Measurements from ENCODE around the gene ANKS4B. TPM values are rescaled to one million over a fixed set of nuclear protein-coding genes. Genes with fewer than 3 reads are reported as not detected.

Gene ANKS4B
- total and polyA plus RNA-seq, 4 donors, result 5.7 to 13.6 (median 8.7) TPM

DNA sequence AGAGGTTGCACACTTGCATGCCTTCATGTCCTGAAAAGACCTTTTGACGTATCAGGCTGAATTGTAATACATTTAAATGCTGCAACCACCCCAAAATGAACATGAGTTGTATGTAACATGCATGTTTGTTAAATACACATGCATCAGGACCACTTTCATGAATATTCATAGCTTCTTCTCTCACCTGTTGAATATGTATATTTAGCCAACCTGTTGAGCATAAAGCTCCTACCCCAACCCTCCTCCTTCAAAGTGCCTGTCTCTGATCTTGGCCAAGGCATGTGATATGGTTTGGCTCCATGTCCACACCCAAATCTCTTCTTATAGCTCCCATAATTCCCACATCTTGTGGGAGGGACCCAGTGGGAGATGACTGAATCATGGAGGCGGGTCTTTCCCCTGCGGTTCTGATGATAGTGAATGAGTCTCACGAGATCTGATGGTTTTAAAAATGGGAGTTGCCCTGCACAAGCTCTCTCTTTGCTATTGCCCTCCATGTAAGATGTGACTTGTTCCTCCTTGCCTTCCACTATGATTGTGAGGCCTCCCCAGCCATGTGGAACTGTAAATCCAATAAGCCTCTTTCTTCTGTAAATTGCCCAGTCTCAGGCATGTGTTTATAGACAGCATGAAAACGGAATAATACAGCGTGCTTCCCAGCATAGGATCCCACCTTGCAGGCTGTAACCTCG lies 48.3 kb downstream of the ANKS4B start:
- H3K4me1 ChIP-seq (ENCODE audit: control insufficient read depth in 4 of 4, insufficient read depth in 4 of 4, low read length in 3 of 4), result peaks cover 6 to 30% (median 20%) of the 10 kb centered on the region in 4 donors
- TF ChIP-seq JUND (IDR thresholded peaks at IDR 0.05), result no peak
- TF ChIP-seq RAD21 (IDR thresholded peaks at IDR 0.05), result no peak
- TF ChIP-seq GABPA (IDR thresholded peaks at IDR 0.05 in 1 of 2, conservative IDR thresholded peaks at IDR 0.05 in 1 of 2), result no peak
- TF ChIP-seq, protein P1, sequence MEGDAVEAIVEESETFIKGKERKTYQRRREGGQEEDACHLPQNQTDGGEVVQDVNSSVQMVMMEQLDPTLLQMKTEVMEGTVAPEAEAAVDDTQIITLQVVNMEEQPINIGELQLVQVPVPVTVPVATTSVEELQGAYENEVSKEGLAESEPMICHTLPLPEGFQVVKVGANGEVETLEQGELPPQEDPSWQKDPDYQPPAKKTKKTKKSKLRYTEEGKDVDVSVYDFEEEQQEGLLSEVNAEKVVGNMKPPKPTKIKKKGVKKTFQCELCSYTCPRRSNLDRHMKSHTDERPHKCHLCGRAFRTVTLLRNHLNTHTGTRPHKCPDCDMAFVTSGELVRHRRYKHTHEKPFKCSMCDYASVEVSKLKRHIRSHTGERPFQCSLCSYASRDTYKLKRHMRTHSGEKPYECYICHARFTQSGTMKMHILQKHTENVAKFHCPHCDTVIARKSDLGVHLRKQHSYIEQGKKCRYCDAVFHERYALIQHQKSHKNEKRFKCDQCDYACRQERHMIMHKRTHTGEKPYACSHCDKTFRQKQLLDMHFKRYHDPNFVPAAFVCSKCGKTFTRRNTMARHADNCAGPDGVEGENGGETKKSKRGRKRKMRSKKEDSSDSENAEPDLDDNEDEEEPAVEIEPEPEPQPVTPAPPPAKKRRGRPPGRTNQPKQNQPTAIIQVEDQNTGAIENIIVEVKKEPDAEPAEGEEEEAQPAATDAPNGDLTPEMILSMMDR (IDR thresholded peaks at IDR 0.05; ENCODE audit: low read depth, low read length, missing input control), result no peak
- TF ChIP-seq NR2F2 (IDR thresholded peaks at IDR 0.05), result no peak
- TF ChIP-seq, protein P2, sequence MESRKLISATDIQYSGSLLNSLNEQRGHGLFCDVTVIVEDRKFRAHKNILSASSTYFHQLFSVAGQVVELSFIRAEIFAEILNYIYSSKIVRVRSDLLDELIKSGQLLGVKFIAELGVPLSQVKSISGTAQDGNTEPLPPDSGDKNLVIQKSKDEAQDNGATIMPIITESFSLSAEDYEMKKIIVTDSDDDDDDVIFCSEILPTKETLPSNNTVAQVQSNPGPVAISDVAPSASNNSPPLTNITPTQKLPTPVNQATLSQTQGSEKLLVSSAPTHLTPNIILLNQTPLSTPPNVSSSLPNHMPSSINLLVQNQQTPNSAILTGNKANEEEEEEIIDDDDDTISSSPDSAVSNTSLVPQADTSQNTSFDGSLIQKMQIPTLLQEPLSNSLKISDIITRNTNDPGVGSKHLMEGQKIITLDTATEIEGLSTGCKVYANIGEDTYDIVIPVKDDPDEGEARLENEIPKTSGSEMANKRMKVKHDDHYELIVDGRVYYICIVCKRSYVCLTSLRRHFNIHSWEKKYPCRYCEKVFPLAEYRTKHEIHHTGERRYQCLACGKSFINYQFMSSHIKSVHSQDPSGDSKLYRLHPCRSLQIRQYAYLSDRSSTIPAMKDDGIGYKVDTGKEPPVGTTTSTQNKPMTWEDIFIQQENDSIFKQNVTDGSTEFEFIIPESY (IDR thresholded peaks at IDR 0.05), result no peak
- TF ChIP-seq HNF4A (conservative IDR thresholded peaks at IDR 0.05), result no peak
- TF ChIP-seq, protein P3, sequence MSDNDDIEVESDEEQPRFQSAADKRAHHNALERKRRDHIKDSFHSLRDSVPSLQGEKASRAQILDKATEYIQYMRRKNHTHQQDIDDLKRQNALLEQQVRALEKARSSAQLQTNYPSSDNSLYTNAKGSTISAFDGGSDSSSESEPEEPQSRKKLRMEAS (IDR thresholded peaks at IDR 0.05), result no peak
- TF ChIP-seq YY1 (IDR thresholded peaks at IDR 0.05), result no peak
- TF ChIP-seq, protein P4, sequence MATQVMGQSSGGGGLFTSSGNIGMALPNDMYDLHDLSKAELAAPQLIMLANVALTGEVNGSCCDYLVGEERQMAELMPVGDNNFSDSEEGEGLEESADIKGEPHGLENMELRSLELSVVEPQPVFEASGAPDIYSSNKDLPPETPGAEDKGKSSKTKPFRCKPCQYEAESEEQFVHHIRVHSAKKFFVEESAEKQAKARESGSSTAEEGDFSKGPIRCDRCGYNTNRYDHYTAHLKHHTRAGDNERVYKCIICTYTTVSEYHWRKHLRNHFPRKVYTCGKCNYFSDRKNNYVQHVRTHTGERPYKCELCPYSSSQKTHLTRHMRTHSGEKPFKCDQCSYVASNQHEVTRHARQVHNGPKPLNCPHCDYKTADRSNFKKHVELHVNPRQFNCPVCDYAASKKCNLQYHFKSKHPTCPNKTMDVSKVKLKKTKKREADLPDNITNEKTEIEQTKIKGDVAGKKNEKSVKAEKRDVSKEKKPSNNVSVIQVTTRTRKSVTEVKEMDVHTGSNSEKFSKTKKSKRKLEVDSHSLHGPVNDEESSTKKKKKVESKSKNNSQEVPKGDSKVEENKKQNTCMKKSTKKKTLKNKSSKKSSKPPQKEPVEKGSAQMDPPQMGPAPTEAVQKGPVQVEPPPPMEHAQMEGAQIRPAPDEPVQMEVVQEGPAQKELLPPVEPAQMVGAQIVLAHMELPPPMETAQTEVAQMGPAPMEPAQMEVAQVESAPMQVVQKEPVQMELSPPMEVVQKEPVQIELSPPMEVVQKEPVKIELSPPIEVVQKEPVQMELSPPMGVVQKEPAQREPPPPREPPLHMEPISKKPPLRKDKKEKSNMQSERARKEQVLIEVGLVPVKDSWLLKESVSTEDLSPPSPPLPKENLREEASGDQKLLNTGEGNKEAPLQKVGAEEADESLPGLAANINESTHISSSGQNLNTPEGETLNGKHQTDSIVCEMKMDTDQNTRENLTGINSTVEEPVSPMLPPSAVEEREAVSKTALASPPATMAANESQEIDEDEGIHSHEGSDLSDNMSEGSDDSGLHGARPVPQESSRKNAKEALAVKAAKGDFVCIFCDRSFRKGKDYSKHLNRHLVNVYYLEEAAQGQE (IDR thresholded peaks at IDR 0.05), result no peak
- no peak for TF ChIP-seq TAF1 (conservative IDR thresholded peaks at IDR 0.05)
- no peak for TF ChIP-seq FOXA2 (IDR thresholded peaks at IDR 0.05)
- no peak for TF ChIP-seq HNF4G (IDR thresholded peaks at IDR 0.05)
- no peak for TF ChIP-seq FOXA1 (IDR thresholded peaks at IDR 0.05)
- TF ChIP-seq, protein P5, sequence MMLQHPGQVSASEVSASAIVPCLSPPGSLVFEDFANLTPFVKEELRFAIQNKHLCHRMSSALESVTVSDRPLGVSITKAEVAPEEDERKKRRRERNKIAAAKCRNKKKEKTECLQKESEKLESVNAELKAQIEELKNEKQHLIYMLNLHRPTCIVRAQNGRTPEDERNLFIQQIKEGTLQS (IDR thresholded peaks at IDR 0.05), result no peak
- no peak for TF ChIP-seq SP1 (IDR thresholded peaks at IDR 0.05)
- no peak for TF ChIP-seq RXRA (IDR thresholded peaks at IDR 0.05)
- WGBS, result 89% methylated on average over 7 of the region's 7 CpGs
- H3K9me3 ChIP-seq (ENCODE audit: control insufficient read depth in 4 of 4, low read length in 3 of 4), result no peaks in the 10 kb centered on the region
- no peak for DNase-seq (ENCODE audit: low spot score)
- H3K36me3 ChIP-seq (ENCODE audit: control insufficient read depth in 4 of 4, insufficient read depth in 3 of 4, low read depth in 1 of 4, low read length in 3 of 4), result peaks cover 0 to 1% (median 0%) of the 10 kb centered on the region in 4 donors
- H3K27ac ChIP-seq (ENCODE audit: low read depth in 1 of 2, low read length in 2 of 2), result no peak overlapping the region
- peaks cover 0 to 3% (median under 1%) of the 10 kb centered on the region in 4 donors for H3K27me3 ChIP-seq (ENCODE audit: control insufficient read depth in 4 of 4, insufficient read depth in 4 of 4, low read length in 3 of 4)
- no peak overlapping the region for H3K9ac ChIP-seq (ENCODE audit: low read depth in 1 of 2, low read length in 2 of 2)
- no peak overlapping the region for H3K4me3 ChIP-seq (ENCODE audit: low read depth in 1 of 3, low read length in 3 of 3)
